Adipocyte (in vitro differentiated cells): ENCODE data around the gene ZNHIT6.

Experiments
- DNase-seq: peaks from one replicate; pipeline ENCODE4 v3.0.0-alpha.2; 2015; ENCODE audit warnings: low read depth
- H3K27me3 ChIP-seq: replicated peaks from 2 replicates; pipeline ENCODE4 v1.7.0; 2013; ENCODE audit warnings: mild to moderate bottlenecking, low read length, moderate library complexity; ENCODE audit not compliant: control insufficient read depth, insufficient read depth
- H3K36me3 ChIP-seq: 2 replicates; pipeline ENCODE4 v1.7.0; 2013; ENCODE audit warnings: low read length, mild to moderate bottlenecking, moderate library complexity; ENCODE audit not compliant: control insufficient read depth, insufficient read depth, severe bottlenecking
- H3K4me1 ChIP-seq: 2 replicates; pipeline ENCODE4 v1.7.0; 2013; ENCODE audit warnings: mild to moderate bottlenecking, low read length, moderate library complexity; ENCODE audit not compliant: control insufficient read depth, insufficient read depth
- H3K4me3 ChIP-seq: 2 replicates; pipeline ENCODE4 v1.7.0; 2013; ENCODE audit warnings: mild to moderate bottlenecking, low read length, moderate library complexity
- H3K9ac ChIP-seq: 2 replicates; pipeline ENCODE4 v1.7.0; 2013; ENCODE audit warnings: mild to moderate bottlenecking, low read length, moderate library complexity
- H3K9me3 ChIP-seq: 2 replicates; pipeline ENCODE4 v1.7.0; 2013; ENCODE audit warnings: mild to moderate bottlenecking, low read length, moderate library complexity; ENCODE audit not compliant: control insufficient read depth

ZNHIT6 gene

DNA sequence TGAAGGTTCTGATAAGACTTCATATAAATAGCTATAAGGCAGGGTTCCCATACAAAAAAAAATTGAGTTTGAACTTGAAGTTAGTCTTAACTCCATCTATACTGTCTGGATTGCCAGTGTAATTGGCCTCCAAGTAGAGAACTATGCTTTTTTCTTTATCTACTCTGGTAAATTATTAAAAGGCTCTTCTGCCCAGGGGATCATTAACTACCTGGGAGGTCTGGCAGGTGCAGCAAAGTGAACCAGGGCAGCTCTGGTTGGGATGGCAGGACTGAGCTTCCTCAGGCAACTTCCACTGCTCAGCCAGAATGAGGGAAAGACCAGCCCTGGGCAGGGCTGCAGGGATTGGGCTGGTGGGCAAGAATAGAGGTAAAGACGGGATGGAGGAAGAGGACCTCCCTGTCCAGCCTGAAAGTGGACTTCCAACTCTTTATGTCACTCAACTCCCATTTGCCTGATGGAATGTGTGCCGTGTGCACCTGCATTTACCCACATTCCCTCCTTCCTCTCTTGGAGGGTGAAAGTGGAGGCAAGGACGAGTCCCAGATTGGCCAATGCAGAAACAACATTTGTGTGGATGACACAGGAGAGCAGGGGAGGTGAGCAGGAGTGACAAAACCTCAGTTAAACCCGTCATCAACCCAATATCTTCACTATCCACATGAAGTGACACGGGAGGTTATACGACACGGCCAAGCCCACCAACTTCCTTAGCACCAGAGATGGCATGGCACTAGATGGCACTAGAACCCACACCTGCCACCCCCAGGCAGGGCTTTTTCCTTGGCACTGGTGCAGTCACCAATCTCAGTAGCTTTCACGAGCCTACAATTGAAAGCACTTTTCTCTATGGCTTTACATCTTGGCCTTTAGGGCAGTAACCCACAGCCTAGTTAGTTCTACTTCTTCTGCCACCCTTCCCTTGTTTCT is 102.5 kb downstream of the ZNHIT6 start:
- Histone ChIP-seq H3K27me3 (no peaks in the 10 kb centered on the region), H3K36me3 (no peaks in the 10 kb centered on the region), H3K4me3 (no peak overlapping the region), H3K9ac (no peak overlapping the region), H3K4me1 (peaks cover 42% of the 10 kb centered on the region), H3K9me3 (no peaks in the 10 kb centered on the region)
- DNase-seq, result no peak

DNA sequence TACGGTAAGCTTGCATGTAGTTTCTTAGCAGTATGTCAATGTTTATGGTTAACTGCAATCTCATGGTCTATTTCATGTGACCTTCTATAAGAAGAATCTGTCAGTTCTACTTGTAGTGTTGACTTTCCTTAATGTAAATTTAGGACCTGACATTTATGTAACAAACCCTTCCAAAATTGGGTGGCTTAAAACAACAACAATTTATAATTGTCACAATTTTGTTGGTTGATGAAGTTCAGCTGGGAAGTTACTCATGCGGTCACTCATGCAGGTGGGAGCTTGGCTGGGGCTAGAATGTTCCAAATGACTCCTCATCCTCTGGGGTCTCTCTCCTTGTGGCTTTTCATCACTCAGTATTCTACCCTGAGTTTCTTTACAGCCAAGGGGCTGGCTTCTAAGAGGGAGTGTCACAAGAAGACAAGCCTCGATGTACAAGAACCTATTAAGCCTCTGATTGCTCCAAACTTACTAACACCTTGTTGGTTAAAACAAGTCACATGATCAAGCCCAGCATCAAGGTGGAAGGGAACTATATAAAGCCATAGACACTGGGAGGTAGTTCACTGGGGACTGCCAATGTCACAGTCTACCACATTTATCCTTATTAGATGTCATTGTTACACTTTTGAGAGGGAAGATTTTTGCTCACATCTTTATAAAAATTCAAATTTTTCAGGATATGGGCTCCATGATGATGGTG is 103.8 kb downstream of the ZNHIT6 start:
- no peak overlapping the region for H3K9ac ChIP-seq
- no peaks in the 10 kb centered on the region for H3K9me3 ChIP-seq
- H3K36me3 ChIP-seq, result no peaks in the 10 kb centered on the region
- no peak for DNase-seq
- peaks cover 29% of the 10 kb centered on the region for H3K4me1 ChIP-seq
- no peaks in the 10 kb centered on the region for H3K27me3 ChIP-seq
- no peak overlapping the region for H3K4me3 ChIP-seq

DNA sequence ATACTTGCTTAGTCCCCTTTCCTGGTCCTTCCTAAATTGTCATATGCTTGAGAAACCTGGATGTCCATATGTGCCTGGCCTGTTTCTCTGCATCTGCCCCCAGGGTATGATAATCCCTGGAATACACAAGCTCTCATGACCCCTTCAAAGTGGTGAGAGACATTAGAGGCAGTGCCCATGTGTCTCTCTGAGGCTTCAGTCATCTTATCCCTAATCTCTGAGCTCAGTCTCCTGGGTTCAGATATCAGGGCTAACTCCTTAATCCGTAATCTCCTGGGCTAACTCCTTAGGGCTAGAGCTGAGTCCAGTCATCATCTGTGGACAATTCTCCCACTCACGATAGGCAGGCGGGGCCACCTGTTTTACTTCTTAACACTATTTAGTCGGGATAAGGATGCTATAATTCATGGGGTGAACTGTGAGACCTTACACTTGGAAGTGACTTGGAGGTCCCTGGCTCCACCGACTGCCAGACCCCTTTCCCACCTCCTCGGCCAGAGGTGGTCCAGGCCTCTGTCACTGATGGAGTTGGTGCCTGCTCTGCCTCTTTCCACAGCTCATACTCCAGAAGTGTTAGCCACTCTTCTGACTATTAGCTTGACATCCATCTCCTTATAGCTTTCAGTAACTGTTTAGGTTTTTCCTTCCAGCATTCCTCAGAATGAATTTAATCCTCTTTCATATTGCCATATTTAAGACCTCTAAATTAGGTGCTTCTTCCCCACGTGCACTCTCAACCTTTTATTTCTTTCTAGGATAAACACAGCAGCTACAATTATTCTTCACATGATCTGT is 105.0 kb downstream of the ZNHIT6 start:
- no peaks in the 10 kb centered on the region for H3K9me3 ChIP-seq
- DNase-seq, result no peak
- no peak overlapping the region for H3K4me3 ChIP-seq
- no peaks in the 10 kb centered on the region for H3K36me3 ChIP-seq
- H3K27me3 ChIP-seq, result no peaks in the 10 kb centered on the region
- H3K9ac ChIP-seq, result no peak overlapping the region
- H3K4me1 ChIP-seq, result peaks cover 17% of the 10 kb centered on the region

DNA sequence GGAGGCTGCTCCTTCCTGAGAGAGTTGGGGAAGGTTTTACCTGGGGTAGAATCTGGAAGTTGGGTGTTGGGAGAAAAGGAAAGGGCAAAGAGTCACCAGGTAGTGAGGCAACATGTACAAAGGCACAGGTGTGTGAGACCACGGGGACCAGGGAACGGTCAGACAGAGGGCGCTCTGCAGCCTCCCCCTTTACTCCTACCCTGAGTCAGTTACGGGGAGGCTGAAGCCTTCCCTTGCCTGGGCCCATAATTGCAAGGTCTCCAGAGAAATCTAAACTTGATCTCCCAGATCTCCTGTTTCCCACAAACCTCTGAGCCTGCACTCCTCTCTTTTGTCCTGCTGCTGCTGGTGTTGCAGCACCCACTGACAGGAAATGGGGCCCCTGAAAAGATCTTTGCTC is 105.7 kb downstream of the ZNHIT6 start:
- no peak overlapping the region for H3K4me3 ChIP-seq
- no peaks in the 10 kb centered on the region for H3K36me3 ChIP-seq
- no peaks in the 10 kb centered on the region for H3K27me3 ChIP-seq
- H3K9me3 ChIP-seq, result no peaks in the 10 kb centered on the region
- no peak overlapping the region for H3K9ac ChIP-seq
- H3K4me1 ChIP-seq, result peaks cover 10% of the 10 kb centered on the region
- no peak for DNase-seq

DNA sequence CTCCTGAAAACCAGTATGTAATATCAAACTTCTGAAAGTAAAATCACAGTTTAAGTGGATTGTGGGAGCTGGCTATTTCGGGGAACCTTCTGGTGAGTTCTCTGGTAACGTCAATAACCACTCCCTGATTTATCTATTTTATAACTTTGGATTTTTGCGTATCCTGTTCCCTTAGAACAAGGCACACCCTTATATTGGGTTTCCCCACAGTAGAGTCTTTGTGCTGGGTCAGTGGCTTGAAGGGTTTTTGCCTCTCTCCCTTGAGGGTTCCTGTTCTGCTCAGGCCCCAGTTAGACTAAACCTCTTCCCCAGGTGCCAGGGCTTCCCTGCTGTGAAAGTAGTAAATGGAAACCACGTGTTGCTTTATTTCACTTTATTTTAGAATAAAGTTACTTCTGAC is 106.3 kb downstream of the ZNHIT6 start:
- Histone ChIP-seq H3K9me3 (no peaks in the 10 kb centered on the region), H3K27me3 (no peaks in the 10 kb centered on the region), H3K9ac (no peak overlapping the region), H3K36me3 (no peaks in the 10 kb centered on the region), H3K4me1 (peaks cover 7% of the 10 kb centered on the region), H3K4me3 (no peak overlapping the region)
- DNase-seq, result no peak

DNA sequence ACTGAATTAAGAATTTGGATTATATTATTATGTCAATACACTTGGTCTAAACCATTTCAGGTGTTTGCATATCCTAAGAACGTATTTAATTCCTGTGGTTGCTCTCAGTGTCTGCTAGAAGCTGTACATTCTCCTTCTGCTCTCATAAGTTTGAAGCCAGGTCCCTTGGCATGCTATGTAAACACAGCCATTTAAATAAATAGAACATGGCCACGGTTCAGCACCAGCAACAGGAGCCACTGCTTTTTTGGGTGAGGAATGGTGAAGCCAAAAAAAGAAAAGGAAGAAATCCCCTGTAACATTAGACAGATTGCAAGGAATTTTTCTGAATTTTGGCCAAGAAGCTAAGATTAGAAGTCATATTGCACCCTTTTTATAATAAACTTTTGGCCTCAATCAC is 108.6 kb downstream of the ZNHIT6 start:
- no peaks in the 10 kb centered on the region for H3K4me1 ChIP-seq
- no peaks in the 10 kb centered on the region for H3K36me3 ChIP-seq
- H3K9me3 ChIP-seq, result no peaks in the 10 kb centered on the region
- no peaks in the 10 kb centered on the region for H3K27me3 ChIP-seq
- DNase-seq, result no peak
- no peak overlapping the region for H3K4me3 ChIP-seq
- no peak overlapping the region for H3K9ac ChIP-seq
